ENCODE data around the gene ARL6IP6.

Gene ARL6IP6

DNA sequence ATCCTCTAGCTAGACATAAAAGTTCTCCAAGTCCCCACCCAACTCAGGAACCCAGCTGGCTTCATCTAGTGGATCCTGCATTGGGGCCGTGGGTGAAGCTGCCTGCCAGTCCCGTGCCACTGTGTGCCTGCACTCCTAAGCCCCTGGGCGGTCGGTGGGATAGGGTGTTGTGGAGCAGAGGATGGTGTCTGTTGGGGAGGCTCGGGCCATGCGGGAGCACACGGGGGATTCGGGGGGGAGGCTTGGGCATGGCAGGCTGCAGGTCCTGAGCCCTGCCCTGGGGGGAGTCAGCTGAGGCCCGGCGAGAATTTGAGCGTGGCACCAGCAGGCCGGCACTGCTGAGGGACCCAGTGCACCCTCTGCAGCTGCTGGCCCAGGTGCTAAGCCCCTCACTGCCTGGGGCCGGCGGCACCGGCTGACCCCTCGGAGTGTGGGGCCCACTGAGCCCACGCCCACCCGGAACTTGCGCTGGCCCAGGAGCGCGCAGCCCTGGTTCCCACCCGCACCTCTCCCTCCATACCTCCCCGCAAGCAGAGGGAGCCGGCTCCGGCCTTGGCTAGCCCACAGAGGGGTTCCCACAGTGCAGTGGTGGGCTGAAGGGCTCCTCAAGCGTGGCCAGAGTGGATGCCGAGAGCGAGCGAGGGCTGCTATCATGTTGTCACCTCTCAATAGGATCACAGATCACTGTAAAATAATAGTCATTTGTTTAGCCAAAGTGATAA lies 86.4 kb downstream of the ARL6IP6 start:
- DNase-seq (ENCODE audit: low read depth, low spot score): no peak

GRCh38 chr2:152811916-152812315 lies 93.5 kb downstream of the ARL6IP6 start:
- DNase-seq (ENCODE audit: low read depth, low spot score): no peak

Measured in activated naive CD8-positive, alpha-beta T cell treated with anti-CD3 and anti-CD28 coated beads, Interleukin-2, amount 50 U/mL, for 16 hours (primary cell).